ENCODE results near the gene ATXN1.

DNA sequence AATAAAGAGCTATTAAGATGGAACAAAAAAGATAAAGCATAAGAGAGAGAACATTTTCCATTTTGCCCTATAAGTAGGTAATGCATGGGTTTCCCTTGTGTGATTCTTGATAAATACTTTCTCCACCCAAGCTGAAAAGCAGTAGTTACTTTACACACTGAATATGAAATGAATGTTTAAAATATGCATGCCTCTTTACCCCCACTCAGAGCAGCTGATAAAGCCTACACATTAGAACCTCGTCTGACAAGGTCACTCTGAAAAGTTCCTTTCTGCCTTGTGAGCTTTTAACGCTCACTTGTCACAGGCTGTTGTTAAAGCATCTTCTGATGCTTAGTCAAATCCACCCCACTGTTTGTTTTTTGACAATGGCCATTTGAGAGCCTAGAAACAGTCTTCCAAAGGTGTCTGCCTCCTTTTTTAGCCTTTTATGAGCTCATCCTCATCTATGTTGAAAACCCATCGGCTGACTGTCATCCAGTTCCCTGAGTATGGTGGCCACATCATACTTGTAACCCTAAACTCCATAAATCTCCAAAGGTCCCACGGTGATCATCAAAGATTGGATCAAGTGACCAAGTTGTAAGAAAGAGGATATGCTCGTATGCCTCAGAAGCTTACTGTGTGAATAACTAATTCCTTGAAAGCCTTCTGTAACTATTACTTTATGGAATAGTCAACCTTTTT is 102.8 kb downstream of the ATXN1 start:
- TF ChIP-seq FOSL2 (CRISPR knock-in tag; IDR thresholded peaks at IDR 0.05) = no peak
- TF ChIP-seq BCL6 (CRISPR knock-in tag; IDR thresholded peaks at IDR 0.05) = no peak
- TF ChIP-seq, protein P1, sequence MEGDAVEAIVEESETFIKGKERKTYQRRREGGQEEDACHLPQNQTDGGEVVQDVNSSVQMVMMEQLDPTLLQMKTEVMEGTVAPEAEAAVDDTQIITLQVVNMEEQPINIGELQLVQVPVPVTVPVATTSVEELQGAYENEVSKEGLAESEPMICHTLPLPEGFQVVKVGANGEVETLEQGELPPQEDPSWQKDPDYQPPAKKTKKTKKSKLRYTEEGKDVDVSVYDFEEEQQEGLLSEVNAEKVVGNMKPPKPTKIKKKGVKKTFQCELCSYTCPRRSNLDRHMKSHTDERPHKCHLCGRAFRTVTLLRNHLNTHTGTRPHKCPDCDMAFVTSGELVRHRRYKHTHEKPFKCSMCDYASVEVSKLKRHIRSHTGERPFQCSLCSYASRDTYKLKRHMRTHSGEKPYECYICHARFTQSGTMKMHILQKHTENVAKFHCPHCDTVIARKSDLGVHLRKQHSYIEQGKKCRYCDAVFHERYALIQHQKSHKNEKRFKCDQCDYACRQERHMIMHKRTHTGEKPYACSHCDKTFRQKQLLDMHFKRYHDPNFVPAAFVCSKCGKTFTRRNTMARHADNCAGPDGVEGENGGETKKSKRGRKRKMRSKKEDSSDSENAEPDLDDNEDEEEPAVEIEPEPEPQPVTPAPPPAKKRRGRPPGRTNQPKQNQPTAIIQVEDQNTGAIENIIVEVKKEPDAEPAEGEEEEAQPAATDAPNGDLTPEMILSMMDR (CRISPR knock-in tag; IDR thresholded peaks at IDR 0.05) = no peak
- no peak for TF ChIP-seq BHLHE40 (IDR thresholded peaks at IDR 0.05; ENCODE audit: low read length)
- TF ChIP-seq, protein P2, sequence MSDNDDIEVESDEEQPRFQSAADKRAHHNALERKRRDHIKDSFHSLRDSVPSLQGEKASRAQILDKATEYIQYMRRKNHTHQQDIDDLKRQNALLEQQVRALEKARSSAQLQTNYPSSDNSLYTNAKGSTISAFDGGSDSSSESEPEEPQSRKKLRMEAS (IDR thresholded peaks at IDR 0.05) = no peak
- no peak for TF ChIP-seq PTBP1 (IDR thresholded peaks at IDR 0.05; ENCODE audit: low read depth, low read length, poor library complexity, severe bottlenecking)
- no peak for TF ChIP-seq PHF21A (CRISPR knock-in tag; IDR thresholded peaks at IDR 0.05)
- TF ChIP-seq, protein P3, sequence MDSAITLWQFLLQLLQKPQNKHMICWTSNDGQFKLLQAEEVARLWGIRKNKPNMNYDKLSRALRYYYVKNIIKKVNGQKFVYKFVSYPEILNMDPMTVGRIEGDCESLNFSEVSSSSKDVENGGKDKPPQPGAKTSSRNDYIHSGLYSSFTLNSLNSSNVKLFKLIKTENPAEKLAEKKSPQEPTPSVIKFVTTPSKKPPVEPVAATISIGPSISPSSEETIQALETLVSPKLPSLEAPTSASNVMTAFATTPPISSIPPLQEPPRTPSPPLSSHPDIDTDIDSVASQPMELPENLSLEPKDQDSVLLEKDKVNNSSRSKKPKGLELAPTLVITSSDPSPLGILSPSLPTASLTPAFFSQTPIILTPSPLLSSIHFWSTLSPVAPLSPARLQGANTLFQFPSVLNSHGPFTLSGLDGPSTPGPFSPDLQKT (CRISPR knock-in tag; IDR thresholded peaks at IDR 0.05; ENCODE audit: borderline replicate concordance) = no peak
- TF ChIP-seq, protein P4, sequence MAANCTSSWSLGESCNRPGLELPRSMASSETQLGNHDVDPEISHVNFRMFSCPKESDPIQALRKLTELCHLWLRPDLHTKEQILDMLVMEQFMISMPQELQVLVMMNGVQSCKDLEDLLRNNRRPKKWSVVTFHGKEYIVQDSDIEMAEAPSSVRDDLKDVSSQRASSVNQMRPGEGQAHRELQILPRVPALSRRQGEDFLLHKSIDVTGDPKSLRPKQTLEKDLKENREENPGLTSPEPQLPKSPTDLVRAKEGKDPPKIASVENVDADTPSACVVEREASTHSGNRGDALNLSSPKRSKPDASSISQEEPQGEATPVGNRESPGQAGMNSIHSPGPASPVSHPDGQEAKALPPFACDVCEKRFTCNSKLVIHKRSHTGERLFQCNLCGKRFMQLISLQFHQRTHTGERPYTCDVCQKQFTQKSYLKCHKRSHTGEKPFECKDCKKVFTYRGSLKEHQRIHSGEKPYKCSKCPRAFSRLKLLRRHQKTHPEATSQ (CRISPR knock-in tag; IDR thresholded peaks at IDR 0.05; ENCODE audit: borderline replicate concordance) = no peak
- no peak for TF ChIP-seq PAF1 (CRISPR knock-in tag; IDR thresholded peaks at IDR 0.05)
